ENCODE results near the gene RAB29.
A peak's percentile ranks its signal among the peaks of the same experiment; 100 is the strongest.

Gene RAB29

DNA sequence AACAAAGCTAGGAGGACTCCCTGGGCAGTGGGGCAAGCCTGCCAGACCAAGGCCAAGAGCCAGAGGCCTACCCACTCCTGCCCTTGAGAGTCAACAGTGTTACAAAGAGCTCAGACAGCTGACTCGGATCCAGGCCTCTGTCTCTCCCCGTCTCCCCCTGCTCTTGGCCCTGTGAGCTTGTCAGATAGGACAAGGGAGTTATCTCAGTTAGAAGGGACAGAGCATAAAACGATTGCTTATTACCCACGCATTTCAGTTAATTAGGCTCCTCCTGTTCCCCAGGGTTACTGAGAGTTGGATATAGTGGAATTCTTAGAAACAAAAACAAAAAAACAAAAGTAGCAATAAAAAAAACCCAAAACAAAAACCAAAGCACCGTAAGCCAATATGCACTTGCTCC lies 36.4 kb upstream of the RAB29 start:
- Histone ChIP-seq H3K79me2 (ENCODE audit: insufficient read depth, low read depth) (no peaks in the 10 kb centered on the region), H3K4me2 (peak overlapping the region; percentile 88), H3K27me3 (ENCODE audit: insufficient read depth, low read depth) (no peaks in the 10 kb centered on the region; the same call in 1 of the 2 replicates), H3K9ac (no peak overlapping the region), H3K4me3 (IDR thresholded peaks at IDR 0.05; ENCODE audit: insufficient read depth, low read depth, low read length) (no peak overlapping the region), H3K4me1 (ENCODE audit: low read depth, poor library complexity, severe bottlenecking) (peaks cover 5% of the 10 kb centered on the region), H2AFZ (ENCODE audit: low read depth) (no peak overlapping the region), H4K20me1 (ENCODE audit: insufficient read depth) (no peaks in the 10 kb centered on the region), H3K27ac (no peak overlapping the region), H3K36me3 (ENCODE audit: insufficient read depth) (peaks cover 3% of the 10 kb centered on the region; the same call in 1 of the 2 replicates)
- TF ChIP-seq, protein P1, sequence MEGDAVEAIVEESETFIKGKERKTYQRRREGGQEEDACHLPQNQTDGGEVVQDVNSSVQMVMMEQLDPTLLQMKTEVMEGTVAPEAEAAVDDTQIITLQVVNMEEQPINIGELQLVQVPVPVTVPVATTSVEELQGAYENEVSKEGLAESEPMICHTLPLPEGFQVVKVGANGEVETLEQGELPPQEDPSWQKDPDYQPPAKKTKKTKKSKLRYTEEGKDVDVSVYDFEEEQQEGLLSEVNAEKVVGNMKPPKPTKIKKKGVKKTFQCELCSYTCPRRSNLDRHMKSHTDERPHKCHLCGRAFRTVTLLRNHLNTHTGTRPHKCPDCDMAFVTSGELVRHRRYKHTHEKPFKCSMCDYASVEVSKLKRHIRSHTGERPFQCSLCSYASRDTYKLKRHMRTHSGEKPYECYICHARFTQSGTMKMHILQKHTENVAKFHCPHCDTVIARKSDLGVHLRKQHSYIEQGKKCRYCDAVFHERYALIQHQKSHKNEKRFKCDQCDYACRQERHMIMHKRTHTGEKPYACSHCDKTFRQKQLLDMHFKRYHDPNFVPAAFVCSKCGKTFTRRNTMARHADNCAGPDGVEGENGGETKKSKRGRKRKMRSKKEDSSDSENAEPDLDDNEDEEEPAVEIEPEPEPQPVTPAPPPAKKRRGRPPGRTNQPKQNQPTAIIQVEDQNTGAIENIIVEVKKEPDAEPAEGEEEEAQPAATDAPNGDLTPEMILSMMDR (conservative IDR thresholded peaks at IDR 0.05; ENCODE audit: low read depth, low read length), result no peak

DNA sequence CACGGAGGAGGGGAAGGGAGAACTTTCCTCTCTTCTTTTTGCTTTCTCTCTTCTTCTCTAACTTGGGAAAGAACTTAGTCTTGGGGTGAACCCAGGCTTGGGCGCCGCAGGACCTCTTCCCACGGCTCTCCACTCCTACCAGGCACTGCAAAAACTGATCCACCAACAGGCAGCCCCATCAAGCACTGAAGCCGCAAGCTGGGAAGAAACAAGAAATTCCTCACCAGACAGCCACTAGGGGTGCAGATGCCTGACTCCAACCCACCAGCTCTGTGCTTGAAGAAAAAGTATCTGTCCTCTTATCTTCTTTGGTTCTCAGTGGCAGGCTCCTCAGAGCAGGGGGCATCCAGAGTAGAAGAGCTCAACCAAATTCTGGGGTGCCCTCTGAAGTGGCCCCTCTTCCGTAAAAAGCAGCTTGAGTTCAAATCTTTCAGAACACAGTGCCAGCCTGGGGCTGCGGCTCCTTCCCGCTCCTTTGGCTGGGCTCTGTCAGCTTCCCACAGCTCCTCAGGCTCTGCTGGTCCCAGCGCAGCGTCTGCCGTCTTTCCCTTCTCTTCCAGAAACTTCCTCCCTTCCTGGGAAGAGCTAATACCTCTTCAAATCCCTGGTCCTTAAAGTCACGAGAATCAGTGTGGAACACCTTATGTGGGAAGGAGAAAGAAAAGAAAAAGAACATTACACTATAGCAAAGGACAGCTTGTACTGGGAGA lies 35.3 kb upstream of the RAB29 start:
- H4K20me1 ChIP-seq (ENCODE audit: insufficient read depth), result no peaks in the 10 kb centered on the region
- no peak overlapping the region for H2AFZ ChIP-seq (ENCODE audit: low read depth)
- no peaks in the 10 kb centered on the region; the same call in 1 of the 2 replicates for H3K27me3 ChIP-seq (ENCODE audit: insufficient read depth, low read depth)
- H3K79me2 ChIP-seq (ENCODE audit: insufficient read depth, low read depth), result no peaks in the 10 kb centered on the region
- H3K27ac ChIP-seq, result no peak overlapping the region
- H3K4me3 ChIP-seq (IDR thresholded peaks at IDR 0.05; ENCODE audit: insufficient read depth, low read depth, low read length), result no peak overlapping the region
- peaks cover 3% of the 10 kb centered on the region; the same call in 1 of the 2 replicates for H3K36me3 ChIP-seq (ENCODE audit: insufficient read depth)
- H3K4me1 ChIP-seq (ENCODE audit: low read depth, poor library complexity, severe bottlenecking), result peaks cover 5% of the 10 kb centered on the region
- no peak overlapping the region for H3K9ac ChIP-seq
- TF ChIP-seq, protein P1 (conservative IDR thresholded peaks at IDR 0.05; ENCODE audit: low read depth, low read length), result peak; percentile 29; the same call in 1 of the 2 replicates
- no peak overlapping the region for H3K4me2 ChIP-seq

DNA sequence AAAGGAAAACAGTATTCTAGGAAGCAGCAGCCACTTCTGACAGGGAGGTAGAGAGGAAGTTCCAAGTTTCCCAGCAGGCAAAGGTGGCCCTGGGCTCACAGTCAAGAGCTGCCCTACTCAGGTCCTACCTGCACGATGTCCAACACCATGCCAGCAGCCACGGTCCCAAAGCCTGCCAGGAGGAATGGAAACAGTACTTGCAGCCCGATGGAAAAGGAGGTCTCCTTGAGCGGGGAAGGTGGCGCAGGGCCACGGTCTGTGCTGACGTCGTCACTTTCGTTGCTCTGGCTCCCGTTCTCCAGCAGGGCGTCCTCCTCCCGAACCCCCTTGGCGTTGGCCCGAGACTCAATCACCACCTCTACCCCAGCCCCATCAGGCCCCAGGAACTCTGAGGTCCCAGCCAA lies 34.7 kb upstream of the RAB29 start:
- Histone ChIP-seq H3K9ac (no peak overlapping the region), H2AFZ (ENCODE audit: low read depth) (no peak overlapping the region), H3K36me3 (ENCODE audit: insufficient read depth) (peaks cover 3% of the 10 kb centered on the region; the same call in 1 of the 2 replicates), H4K20me1 (ENCODE audit: insufficient read depth) (no peaks in the 10 kb centered on the region), H3K4me1 (ENCODE audit: low read depth, poor library complexity, severe bottlenecking) (peaks cover 5% of the 10 kb centered on the region), H3K27ac (no peak overlapping the region), H3K27me3 (ENCODE audit: insufficient read depth, low read depth) (no peaks in the 10 kb centered on the region; the same call in 1 of the 2 replicates), H3K79me2 (ENCODE audit: insufficient read depth, low read depth) (no peaks in the 10 kb centered on the region), H3K4me2 (no peak overlapping the region), H3K4me3 (IDR thresholded peaks at IDR 0.05; ENCODE audit: insufficient read depth, low read depth, low read length) (no peak overlapping the region)
- TF ChIP-seq, protein P1 (conservative IDR thresholded peaks at IDR 0.05; ENCODE audit: low read depth, low read length), result no peak

DNA sequence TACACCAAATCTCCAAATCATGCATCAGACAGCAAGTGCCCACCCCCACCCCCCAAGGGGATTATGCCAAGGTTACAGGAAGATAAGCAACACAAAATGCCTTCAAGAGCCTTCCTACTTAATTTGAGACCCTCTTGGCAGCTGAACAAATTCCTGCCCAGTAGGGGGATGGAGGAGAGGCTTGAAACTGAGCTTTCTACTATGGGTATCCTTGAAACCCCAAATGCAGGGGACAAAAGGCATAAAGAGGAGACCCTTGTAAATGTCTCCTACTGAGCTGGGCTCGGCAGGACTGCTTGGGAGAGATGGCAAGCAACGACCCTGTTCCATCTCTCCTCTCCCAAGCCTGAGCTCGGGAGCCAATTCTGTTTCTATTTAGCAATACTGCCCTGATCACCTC lies 34.2 kb upstream of the RAB29 start:
- no peak overlapping the region for H3K4me2 ChIP-seq
- no peak overlapping the region for H2AFZ ChIP-seq (ENCODE audit: low read depth)
- no peak overlapping the region for H3K4me3 ChIP-seq (IDR thresholded peaks at IDR 0.05; ENCODE audit: insufficient read depth, low read depth, low read length)
- no peaks in the 10 kb centered on the region for H4K20me1 ChIP-seq (ENCODE audit: insufficient read depth)
- TF ChIP-seq, protein P1 (conservative IDR thresholded peaks at IDR 0.05; ENCODE audit: low read depth, low read length), result no peak
- peaks cover 3% of the 10 kb centered on the region; the same call in 1 of the 2 replicates for H3K36me3 ChIP-seq (ENCODE audit: insufficient read depth)
- no peaks in the 10 kb centered on the region; the same call in 1 of the 2 replicates for H3K27me3 ChIP-seq (ENCODE audit: insufficient read depth, low read depth)
- H3K27ac ChIP-seq, result no peak overlapping the region
- no peak overlapping the region for H3K9ac ChIP-seq
- H3K4me1 ChIP-seq (ENCODE audit: low read depth, poor library complexity, severe bottlenecking), result peaks cover 5% of the 10 kb centered on the region
- H3K79me2 ChIP-seq (ENCODE audit: insufficient read depth, low read depth), result no peaks in the 10 kb centered on the region
